ENCODE data around the gene RCOR3.

GRCh38 chr1:211320980-211321379, 61.8 kb downstream of the RCOR3 start:
- TF ChIP-seq ZNF274 (IDR thresholded peaks at IDR 0.05; ENCODE audit: low read depth, low read length): no peak
- TF ChIP-seq SUZ12 (IDR thresholded peaks at IDR 0.05; ENCODE audit: extremely low read depth, insufficient read depth, insufficient read length): no peak
